HepG2 (cell line): Measurements from ENCODE around the gene NDUFS2. TPM values are rescaled to one million over a fixed set of nuclear protein-coding genes. Genes with fewer than 3 reads are reported as not detected.

Experiments used
- GPN1 ChIP-seq: sonication (generic); formaldehyde crosslinking; IDR thresholded peaks from 2 replicates; pipeline ENCODE4 v1.5.1; 2020; ENCODE audit warnings: missing genetic modification reagents, borderline replicate concordance
- ISX ChIP-seq: sonication (generic); formaldehyde crosslinking; conservative IDR thresholded peaks from 2 replicates; pipeline ENCODE4 v1.5.0; 2020; ENCODE audit warnings: missing genetic modification reagents
- KMT2B ChIP-seq: IDR thresholded peaks from 2 replicates; pipeline ENCODE4 v1.6.1; 2016; ENCODE audit warnings: missing genetic modification reagents, missing compliant biosample characterization
- MEF2D ChIP-seq: sonication (generic); formaldehyde crosslinking; IDR thresholded peaks from 2 replicates; pipeline ENCODE4 v1.5.1; 2020; ENCODE audit warnings: mild to moderate bottlenecking, missing genetic modification reagents
- POLR2A ChIP-seq, 2 experiments: IDR thresholded peaks; 2 replicates each; pipeline ENCODE4 v1.6.1; 2011; ENCODE audit warnings: low read depth in 2 of 2, low read length in 2 of 2, mild to moderate bottlenecking in 1 of 2, moderate library complexity in 1 of 2; ENCODE audit not compliant: insufficient read depth in 1 of 2
- RFX5 ChIP-seq: IDR thresholded peaks from 2 replicates; pipeline ENCODE4 v1.6.1; 2011; ENCODE audit warnings: low read depth, low read length, improper control_type of control experiment
- STAT5B ChIP-seq: sonication (generic); formaldehyde crosslinking; IDR thresholded peaks from 2 replicates; pipeline ENCODE4 v1.4.0; 2020; ENCODE audit warnings: missing genetic modification reagents
- SUZ12 ChIP-seq: fragments of 150-350 bp; IDR thresholded peaks from 2 replicates; pipeline ENCODE4 v1.6.1; 2014; ENCODE audit warnings: low read depth, low read length
- SYNCRIP ChIP-seq: fragments of 200-400 bp; formaldehyde crosslinking; IDR thresholded peaks from 2 replicates; pipeline ENCODE4 v1.6.1; 2018; ENCODE audit warnings: mild to moderate bottlenecking, low read depth, low read length; ENCODE audit not compliant: insufficient read depth
- ZFP1 ChIP-seq: IDR thresholded peaks from 2 replicates; pipeline ENCODE4 v1.6.1; 2016
- ZNF343 ChIP-seq: sonication (generic); formaldehyde crosslinking; IDR thresholded peaks from 2 replicates; pipeline ENCODE4 v1.4.0; 2020; ENCODE audit warnings: mild to moderate bottlenecking, missing genetic modification reagents
- ZNF670 ChIP-seq: sonication (generic); formaldehyde crosslinking; IDR thresholded peaks from 2 replicates; pipeline ENCODE4 v1.8.0; 2022; ENCODE audit warnings: mild to moderate bottlenecking, missing genetic modification reagents, borderline replicate concordance
- ZNF83 ChIP-seq: sonication (generic); formaldehyde crosslinking; IDR thresholded peaks from 2 replicates; pipeline ENCODE4 v1.4.0; 2020; ENCODE audit warnings: missing genetic modification reagents, mild to moderate bottlenecking, borderline replicate concordance
- polyA plus RNA-seq, 8 experiments: library from polyadenylated mRNA; depleted of rRNA in 3 of 8; stranded (reverse) in 7 of 8; unstranded in 1 of 8; fragments of >200 nt; fragmentation: Illumina TruSeq in 4 of 8; extraction: Trizol in 4 of 8; gene quantifications; 2 replicates each; pipeline versions ENCODE4 v1.2.1 to v1.2.3, GENCODE V29; 2011 to 2016; ENCODE audit warnings: low read depth in 4 of 8, missing spikeins in 1 of 8, mixed read lengths in 1 of 8; ENCODE audit not compliant: insufficient read depth in 1 of 8
- total RNA-seq, 5 experiments: library from RNA; depleted of rRNA; stranded (reverse); fragments of >200 nt; fragmentation: Illumina TruSeq; extraction: Trizol; gene quantifications; 2 replicates each; pipeline ENCODE4 v1.2.3, GENCODE V29; 2016; ENCODE audit warnings: low read depth in 1 of 5
- TF ChIP-seq, protein P1 (sequence below): IDR thresholded peaks from 2 replicates; pipeline ENCODE4 v1.6.1; 2012; ENCODE audit warnings: low read length, improper control_type of control experiment
- TF ChIP-seq, protein P2 (sequence below): fragments of 450-650 bp; IDR thresholded peaks from 2 replicates; pipeline ENCODE4 v1.6.1; 2017
- TF ChIP-seq, protein P3 (sequence below): sonication (generic); formaldehyde crosslinking; IDR thresholded peaks from 2 replicates; pipeline ENCODE4 v1.9.0; 2021; ENCODE audit warnings: missing genetic modification reagents, mild to moderate bottlenecking, borderline replicate concordance
- TF ChIP-seq, protein P4 (sequence below): sonication (generic); formaldehyde crosslinking; IDR thresholded peaks from 2 replicates; pipeline ENCODE4 v1.5.0; 2020; ENCODE audit warnings: mild to moderate bottlenecking, low read depth, missing genetic modification reagents, borderline replicate concordance
- TF ChIP-seq, protein P5 (sequence below): sonication (generic); formaldehyde crosslinking; IDR thresholded peaks from 2 replicates; pipeline ENCODE4 v1.4.0; 2020; ENCODE audit warnings: missing genetic modification reagents, borderline replicate concordance

The NDUFS2 gene
- total and polyA plus RNA-seq, 2 of the 13 experiments (the other 11 are each of a cell fraction or from before 2014, with no cell fraction given), result 89.9 to 118 TPM

DNA sequence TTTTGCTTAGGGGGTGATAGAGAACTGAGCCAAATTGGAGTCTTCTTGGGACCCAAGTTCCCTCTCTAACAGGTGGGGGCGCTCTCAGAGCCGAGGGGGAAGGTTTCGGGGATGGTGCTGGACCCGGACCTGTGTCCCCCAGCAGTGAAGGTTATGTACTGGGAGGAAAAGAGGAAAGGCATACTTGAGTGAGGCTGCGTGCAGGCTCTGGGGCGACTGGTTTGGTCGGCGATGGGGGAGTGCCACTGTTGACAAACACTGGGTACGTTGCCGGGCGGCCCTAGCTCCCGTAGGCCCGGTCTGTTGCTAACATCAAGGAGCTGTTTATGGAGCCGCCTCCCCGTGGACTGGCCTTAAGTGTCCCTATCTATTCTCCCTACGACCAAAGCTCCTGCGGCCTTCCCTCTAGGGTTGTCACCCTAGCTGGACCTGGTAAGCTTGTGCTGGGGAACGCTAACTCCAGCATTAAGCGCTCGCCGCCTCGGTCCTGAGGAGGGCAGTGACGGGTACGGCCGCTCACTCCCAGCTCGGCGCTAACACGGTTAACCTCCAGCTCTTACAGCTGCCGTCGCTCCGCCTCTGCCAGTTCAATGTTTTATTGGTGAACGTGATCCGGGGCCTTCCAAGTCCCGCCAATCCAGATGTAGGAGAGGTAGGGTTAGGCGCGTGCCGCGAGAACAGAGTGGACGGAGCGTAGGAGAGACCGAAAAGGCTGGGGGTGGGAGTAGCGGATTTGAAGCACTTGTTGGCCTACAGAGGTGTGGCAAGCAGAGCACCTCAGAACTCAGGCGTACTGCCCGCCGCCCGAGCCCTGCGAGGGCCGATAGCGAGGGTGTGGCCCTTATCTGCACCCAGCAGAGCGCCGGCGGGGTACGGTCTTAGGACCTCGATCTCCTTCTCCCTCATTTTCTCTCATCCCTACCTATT lies 36.2 kb upstream of the NDUFS2 start, which contains the start of gene PPOX (continued):
- TF ChIP-seq ZNF83 (CRISPR knock-in tag) (0 out of 2 replicates have a peak, but pooled peaks have one; percentile 61), KMT2B (CRISPR knock-in tag) (peak; percentile 40; the same call in 1 of the 2 replicates), MEF2D (CRISPR knock-in tag) (no peak), STAT5B (CRISPR knock-in tag) (0 out of 2 replicates have a peak, but pooled peaks have one; percentile 26), POLR2A (IDR thresholded peaks at IDR 0.05; ENCODE audit: insufficient read depth in 1 of 2, low read depth in 2 of 2, low read length in 2 of 2) (peak; percentile 69 to 79), ISX (no peak; the same call in 1 of the 2 replicates), SYNCRIP (no peak), ZNF343 (CRISPR knock-in tag) (no peak; the same call in 1 of the 2 replicates), ZNF670 (CRISPR knock-in tag) (peak; percentile 65; the same call in 1 of the 2 replicates), RFX5 (no peak; the same call in 1 of the 2 replicates), GPN1 (no peak), ZFP1 (peak; percentile 48; the same call in 1 of the 2 replicates), SUZ12 (no peak)
- TF ChIP-seq, protein P1, sequence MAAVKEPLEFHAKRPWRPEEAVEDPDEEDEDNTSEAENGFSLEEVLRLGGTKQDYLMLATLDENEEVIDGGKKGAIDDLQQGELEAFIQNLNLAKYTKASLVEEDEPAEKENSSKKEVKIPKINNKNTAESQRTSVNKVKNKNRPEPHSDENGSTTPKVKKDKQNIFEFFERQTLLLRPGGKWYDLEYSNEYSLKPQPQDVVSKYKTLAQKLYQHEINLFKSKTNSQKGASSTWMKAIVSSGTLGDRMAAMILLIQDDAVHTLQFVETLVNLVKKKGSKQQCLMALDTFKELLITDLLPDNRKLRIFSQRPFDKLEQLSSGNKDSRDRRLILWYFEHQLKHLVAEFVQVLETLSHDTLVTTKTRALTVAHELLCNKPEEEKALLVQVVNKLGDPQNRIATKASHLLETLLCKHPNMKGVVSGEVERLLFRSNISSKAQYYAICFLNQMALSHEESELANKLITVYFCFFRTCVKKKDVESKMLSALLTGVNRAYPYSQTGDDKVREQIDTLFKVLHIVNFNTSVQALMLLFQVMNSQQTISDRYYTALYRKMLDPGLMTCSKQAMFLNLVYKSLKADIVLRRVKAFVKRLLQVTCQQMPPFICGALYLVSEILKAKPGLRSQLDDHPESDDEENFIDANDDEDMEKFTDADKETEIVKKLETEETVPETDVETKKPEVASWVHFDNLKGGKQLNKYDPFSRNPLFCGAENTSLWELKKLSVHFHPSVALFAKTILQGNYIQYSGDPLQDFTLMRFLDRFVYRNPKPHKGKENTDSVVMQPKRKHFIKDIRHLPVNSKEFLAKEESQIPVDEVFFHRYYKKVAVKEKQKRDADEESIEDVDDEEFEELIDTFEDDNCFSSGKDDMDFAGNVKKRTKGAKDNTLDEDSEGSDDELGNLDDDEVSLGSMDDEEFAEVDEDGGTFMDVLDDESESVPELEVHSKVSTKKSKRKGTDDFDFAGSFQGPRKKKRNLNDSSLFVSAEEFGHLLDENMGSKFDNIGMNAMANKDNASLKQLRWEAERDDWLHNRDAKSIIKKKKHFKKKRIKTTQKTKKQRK, result no peak
- TF ChIP-seq, protein P2, sequence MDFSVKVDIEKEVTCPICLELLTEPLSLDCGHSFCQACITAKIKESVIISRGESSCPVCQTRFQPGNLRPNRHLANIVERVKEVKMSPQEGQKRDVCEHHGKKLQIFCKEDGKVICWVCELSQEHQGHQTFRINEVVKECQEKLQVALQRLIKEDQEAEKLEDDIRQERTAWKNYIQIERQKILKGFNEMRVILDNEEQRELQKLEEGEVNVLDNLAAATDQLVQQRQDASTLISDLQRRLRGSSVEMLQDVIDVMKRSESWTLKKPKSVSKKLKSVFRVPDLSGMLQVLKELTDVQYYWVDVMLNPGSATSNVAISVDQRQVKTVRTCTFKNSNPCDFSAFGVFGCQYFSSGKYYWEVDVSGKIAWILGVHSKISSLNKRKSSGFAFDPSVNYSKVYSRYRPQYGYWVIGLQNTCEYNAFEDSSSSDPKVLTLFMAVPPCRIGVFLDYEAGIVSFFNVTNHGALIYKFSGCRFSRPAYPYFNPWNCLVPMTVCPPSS, result no peak
- TF ChIP-seq, protein P3, sequence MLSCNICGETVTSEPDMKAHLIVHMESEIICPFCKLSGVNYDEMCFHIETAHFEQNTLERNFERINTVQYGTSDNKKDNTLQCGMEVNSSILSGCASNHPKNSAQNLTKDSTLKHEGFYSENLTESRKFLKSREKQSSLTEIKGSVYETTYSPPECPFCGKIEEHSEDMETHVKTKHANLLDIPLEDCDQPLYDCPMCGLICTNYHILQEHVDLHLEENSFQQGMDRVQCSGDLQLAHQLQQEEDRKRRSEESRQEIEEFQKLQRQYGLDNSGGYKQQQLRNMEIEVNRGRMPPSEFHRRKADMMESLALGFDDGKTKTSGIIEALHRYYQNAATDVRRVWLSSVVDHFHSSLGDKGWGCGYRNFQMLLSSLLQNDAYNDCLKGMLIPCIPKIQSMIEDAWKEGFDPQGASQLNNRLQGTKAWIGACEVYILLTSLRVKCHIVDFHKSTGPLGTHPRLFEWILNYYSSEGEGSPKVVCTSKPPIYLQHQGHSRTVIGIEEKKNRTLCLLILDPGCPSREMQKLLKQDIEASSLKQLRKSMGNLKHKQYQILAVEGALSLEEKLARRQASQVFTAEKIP (CRISPR knock-in tag), result no peak
- TF ChIP-seq, protein P4, sequence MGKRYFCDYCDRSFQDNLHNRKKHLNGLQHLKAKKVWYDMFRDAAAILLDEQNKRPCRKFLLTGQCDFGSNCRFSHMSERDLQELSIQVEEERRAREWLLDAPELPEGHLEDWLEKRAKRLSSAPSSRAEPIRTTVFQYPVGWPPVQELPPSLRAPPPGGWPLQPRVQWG (CRISPR knock-in tag), result no peak
- TF ChIP-seq, protein P5, sequence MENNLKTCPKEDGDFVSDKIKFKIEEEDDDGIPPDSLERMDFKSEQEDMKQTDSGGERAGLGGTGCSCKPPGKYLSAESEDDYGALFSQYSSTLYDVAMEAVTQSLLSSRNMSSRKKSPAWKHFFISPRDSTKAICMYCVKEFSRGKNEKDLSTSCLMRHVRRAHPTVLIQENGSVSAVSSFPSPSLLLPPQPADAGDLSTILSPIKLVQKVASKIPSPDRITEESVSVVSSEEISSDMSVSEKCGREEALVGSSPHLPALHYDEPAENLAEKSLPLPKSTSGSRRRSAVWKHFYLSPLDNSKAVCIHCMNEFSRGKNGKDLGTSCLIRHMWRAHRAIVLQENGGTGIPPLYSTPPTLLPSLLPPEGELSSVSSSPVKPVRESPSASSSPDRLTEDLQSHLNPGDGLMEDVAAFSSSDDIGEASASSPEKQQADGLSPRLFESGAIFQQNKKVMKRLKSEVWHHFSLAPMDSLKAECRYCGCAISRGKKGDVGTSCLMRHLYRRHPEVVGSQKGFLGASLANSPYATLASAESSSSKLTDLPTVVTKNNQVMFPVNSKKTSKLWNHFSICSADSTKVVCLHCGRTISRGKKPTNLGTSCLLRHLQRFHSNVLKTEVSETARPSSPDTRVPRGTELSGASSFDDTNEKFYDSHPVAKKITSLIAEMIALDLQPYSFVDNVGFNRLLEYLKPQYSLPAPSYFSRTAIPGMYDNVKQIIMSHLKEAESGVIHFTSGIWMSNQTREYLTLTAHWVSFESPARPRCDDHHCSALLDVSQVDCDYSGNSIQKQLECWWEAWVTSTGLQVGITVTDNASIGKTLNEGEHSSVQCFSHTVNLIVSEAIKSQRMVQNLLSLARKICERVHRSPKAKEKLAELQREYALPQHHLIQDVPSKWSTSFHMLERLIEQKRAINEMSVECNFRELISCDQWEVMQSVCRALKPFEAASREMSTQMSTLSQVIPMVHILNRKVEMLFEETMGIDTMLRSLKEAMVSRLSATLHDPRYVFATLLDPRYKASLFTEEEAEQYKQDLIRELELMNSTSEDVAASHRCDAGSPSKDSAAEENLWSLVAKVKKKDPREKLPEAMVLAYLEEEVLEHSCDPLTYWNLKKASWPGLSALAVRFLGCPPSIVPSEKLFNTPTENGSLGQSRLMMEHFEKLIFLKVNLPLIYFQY (CRISPR knock-in tag), result 0 out of 2 replicates have a peak, but pooled peaks have one; percentile 25
